ENCODE results near the gene NGFR. TPM values are rescaled to one million over a fixed set of nuclear protein-coding genes. Genes with fewer than 3 reads are reported as not detected.

NGFR gene
- total RNA-seq, 2 donors from 2014 or later: not detected

- H3K27ac Mint-ChIP-seq: peak overlapping the region in 1 of 2 donors; percentile 27
- peaks cover 4 to 6% of the 10 kb centered on the region in 2 donors for H3K36me3 Mint-ChIP-seq
- ATAC-seq (no peak), DNase-seq (ENCODE audit: low spot score in 2 of 2) (no peak)
- H3K9me3 Mint-ChIP-seq: peaks cover 4 to 5% of the 10 kb centered on the region in 2 donors
Measured at GRCh38 chr17:49465331-49465903, 29.7 kb upstream of the NGFR start.

DNA sequence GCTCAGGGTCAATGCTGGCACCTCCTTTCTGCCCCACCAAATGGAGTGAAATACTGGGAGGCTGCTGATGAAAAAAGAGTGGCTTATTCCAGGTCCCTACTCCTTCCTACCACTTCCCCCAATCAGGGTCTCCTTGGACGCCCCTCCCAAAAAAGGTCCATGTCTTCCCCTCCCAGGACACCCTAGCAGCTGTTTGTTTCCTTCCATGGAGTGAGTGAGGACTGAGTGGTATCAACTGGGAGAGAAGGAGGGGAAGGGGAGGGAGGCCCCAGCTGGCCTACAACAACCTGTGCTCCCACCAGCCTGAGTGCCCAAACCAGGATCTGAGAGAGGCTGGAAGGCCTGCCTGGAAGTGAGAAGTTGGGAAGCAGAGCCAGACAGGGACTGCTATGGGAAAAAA is 28.7 kb upstream of the NGFR start:
- Mint-ChIP-seq H3K9me3 (peaks cover 4 to 5% of the 10 kb centered on the region in 2 donors), H3K36me3 (peaks cover 4 to 6% of the 10 kb centered on the region in 2 donors), H3K27ac (no peak overlapping the region)
- ATAC-seq (no peak), DNase-seq (ENCODE audit: low spot score in 2 of 2) (no peak)

- no peak for DNase-seq (ENCODE audit: low spot score in 2 of 2)
- peaks cover 4 to 5% of the 10 kb centered on the region in 2 donors for H3K9me3 Mint-ChIP-seq
- H3K36me3 Mint-ChIP-seq: peaks cover 4 to 6% of the 10 kb centered on the region in 2 donors
- H3K27ac Mint-ChIP-seq: no peak overlapping the region
- no peak for ATAC-seq
Measured at GRCh38 chr17:49467175-49467574, 27.9 kb upstream of the NGFR start.

DNA sequence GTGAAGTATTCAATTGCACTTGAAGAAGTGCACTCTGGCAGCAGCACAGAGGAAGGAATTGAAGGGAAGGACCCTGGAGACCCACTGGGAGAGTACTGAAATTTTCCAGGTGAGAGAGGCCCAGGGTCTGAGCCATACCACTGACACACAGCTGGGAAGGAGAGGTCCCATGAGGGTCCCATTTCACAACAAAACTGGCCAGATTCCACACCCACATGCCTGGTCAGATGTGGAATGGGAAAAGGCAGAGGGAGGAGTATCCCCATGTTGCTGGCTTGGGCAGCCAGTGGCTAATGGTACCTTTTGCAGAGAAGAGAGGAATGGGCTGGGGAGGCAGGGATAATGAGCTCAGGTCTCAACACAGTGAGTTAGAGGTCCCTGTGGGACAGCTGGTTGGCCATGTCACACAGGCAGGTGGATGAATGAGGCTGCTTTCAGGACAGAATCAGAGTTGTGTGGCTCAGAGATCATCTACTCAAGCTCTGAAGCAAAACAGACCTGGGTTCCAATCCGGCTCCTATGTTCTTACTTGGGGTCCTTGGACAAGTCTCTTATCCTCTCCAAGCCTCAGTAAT is 26.2 kb upstream of the NGFR start:
- H3K9me3 Mint-ChIP-seq: peaks cover 4 to 5% of the 10 kb centered on the region in 2 donors
- H3K36me3 Mint-ChIP-seq: peaks cover 0 to 6% of the 10 kb centered on the region in 2 donors

GRCh38 chr17:49469831-49470810 is 25.0 kb upstream of the NGFR start:
- H3K9me3 Mint-ChIP-seq: peaks cover 0 to 4% of the 10 kb centered on the region in 2 donors
- H3K27ac Mint-ChIP-seq: peak overlapping the region in 1 of 2 donors; percentile 25
- H3K36me3 Mint-ChIP-seq: peaks cover 0 to 8% of the 10 kb centered on the region in 2 donors
- DNase-seq (ENCODE audit: low spot score in 2 of 2) (no peak), ATAC-seq (no peak)

More for the DNA sequence above, 26.2 kb upstream of the NGFR start:
- ATAC-seq: no peak
- DNase-seq (ENCODE audit: low spot score in 2 of 2): no peak
- no peak overlapping the region for H3K27ac Mint-ChIP-seq

DNA sequence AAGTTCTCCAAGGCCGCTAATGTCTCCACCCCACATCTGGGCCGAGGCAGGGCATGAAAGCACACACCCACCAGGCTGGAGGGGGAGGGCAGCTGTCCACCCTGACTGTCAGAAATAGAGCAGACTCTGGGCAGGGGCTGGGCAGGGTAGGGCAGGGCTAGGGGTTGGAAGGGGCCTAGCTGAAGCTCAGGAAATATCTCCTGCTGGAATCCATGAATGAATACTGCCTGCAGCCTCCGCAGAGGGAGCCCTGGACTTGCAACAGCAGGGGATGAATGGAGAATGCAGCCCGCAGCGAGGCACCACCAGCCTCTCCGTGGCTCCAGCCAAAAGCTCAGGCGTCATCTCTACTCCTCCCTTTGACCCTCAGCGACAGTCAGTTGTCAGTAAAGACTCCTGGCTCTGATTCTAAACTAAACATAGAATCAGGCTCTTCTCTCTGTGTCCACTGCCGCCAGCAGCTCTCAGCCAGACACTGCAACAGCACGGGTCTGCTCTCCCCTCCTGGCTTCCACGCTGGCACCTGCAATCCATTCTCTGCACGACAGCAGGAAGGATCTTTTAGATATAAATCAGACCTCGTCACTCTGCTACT is 23.9 kb upstream of the NGFR start:
- H3K36me3 Mint-ChIP-seq: peaks cover 6 to 14% of the 10 kb centered on the region in 2 donors
- peaks cover 3 to 11% of the 10 kb centered on the region in 2 donors for H3K9me3 Mint-ChIP-seq
- H3K27ac Mint-ChIP-seq: no peak overlapping the region
- DNase-seq (ENCODE audit: low spot score in 2 of 2): no peak
- no peak for ATAC-seq

GRCh38 chr17:49471769-49472168 is 23.3 kb upstream of the NGFR start:
- no peak overlapping the region for H3K27ac Mint-ChIP-seq
- no peak for ATAC-seq
- H3K9me3 Mint-ChIP-seq: peaks cover 3 to 12% of the 10 kb centered on the region in 2 donors
- peaks cover 6 to 14% of the 10 kb centered on the region in 2 donors for H3K36me3 Mint-ChIP-seq
- no peak for DNase-seq (ENCODE audit: low spot score in 2 of 2)

GRCh38 chr17:49472527-49472926 is 22.6 kb upstream of the NGFR start:
- ATAC-seq (no peak), DNase-seq (ENCODE audit: low spot score in 2 of 2) (no peak)
- peaks cover 3 to 12% of the 10 kb centered on the region in 2 donors for H3K9me3 Mint-ChIP-seq
- peaks cover 6 to 14% of the 10 kb centered on the region in 2 donors for H3K36me3 Mint-ChIP-seq
- H3K27ac Mint-ChIP-seq: no peak overlapping the region

- no peak for DNase-seq (ENCODE audit: low spot score in 2 of 2)
- ATAC-seq: no peak
- Mint-ChIP-seq H3K36me3 (peaks cover 6 to 14% of the 10 kb centered on the region in 2 donors), H3K27ac (no peak overlapping the region), H3K9me3 (peaks cover 3 to 12% of the 10 kb centered on the region in 2 donors)
Measured at GRCh38 chr17:49473900-49474751, 21.0 kb upstream of the NGFR start.

- Mint-ChIP-seq H3K36me3 (peaks cover 6 to 14% of the 10 kb centered on the region in 2 donors), H3K27ac (no peak overlapping the region), H3K9me3 (peaks cover 3 to 12% of the 10 kb centered on the region in 2 donors)
- DNase-seq (ENCODE audit: low spot score in 2 of 2) (no peak), ATAC-seq (no peak)
Measured at GRCh38 chr17:49477709-49478108, 17.4 kb upstream of the NGFR start.

DNA sequence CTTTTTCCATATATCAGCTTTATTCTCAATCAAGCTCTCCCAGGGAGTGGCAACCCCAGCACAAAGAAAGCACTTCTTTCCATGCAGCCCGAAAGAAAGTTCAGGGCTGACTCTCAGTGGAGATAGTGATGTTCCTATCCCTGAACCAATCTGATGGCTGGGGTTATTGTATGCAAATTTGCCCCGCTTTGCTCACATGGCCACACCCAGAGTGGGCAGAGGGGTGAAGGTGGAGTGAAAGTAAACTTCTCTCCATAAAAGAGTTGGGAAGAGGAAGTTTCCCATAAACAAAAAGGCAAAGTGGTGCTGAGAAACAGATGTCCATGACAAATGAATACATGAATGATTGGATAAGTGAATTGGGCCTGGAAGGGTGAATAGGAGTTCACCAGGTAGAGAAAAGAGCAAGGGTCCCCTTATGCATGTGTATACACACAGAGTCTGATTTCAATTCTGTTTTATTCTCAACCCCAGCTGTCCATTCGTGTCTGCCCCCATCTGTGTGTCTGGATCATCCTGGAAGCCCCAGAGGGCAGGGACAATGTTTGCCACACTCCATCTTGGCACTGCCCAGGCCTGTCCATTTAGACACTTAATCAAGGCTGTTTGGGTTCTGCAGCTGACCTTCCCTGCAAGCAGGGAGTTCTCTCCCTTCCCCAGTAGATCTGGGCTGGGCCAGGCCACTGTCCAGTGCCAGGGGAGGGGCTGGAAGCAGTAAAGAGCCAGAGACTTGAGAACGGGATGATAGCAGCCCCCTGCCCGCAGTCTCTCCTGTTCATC is 14.1 kb upstream of the NGFR start:
- Mint-ChIP-seq H3K36me3 (no peaks in the 10 kb centered on the region), H3K9me3 (peaks cover 0 to 3% of the 10 kb centered on the region in 2 donors), H3K27ac (no peak overlapping the region)
- DNase-seq (ENCODE audit: low spot score in 2 of 2) (no peak), ATAC-seq (no peak)

DNA sequence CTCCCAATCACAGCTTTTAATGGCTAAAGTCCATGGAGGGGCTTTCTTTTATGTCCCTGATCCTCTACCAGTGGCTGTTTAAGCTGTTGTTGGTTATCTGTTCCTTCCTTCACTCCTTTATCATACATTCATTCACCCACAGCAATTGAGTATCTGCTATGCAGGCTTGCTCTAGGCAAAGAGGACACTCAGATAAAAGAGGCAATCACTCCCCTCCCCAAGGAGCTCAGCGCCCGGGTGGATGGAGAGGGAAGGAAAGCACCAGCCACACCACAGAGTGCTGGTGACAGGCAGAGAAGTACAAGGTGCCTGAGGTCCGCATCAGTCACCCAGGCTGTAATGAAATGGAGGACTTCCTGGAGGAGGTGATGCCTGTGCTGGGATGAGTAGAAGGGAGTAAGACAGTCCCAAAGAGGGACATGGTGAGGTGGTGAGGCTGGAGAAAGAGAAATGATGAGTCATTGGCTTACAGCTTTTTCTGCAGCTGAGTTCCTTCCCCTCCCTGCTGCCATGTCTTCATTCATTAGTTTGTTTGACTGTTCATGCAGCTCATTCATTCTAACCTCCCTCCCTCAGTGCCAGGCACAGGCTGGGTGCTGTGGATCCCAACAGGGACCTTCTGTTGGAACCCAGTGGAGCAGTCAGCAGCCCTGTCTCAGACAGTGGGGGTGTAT is 12.8 kb upstream of the NGFR start:
- DNase-seq (ENCODE audit: low spot score in 2 of 2): no peak
- no peaks in the 10 kb centered on the region for H3K36me3 Mint-ChIP-seq
- no peaks in the 10 kb centered on the region for H3K9me3 Mint-ChIP-seq
- peak overlapping the region in 1 of 2 donors; percentile 58 for H3K27ac Mint-ChIP-seq
- ATAC-seq: no peak

GRCh38 chr17:49483599-49484509 is 11.2 kb upstream of the NGFR start:
- no peaks in the 10 kb centered on the region for H3K9me3 Mint-ChIP-seq
- no peaks in the 10 kb centered on the region for H3K36me3 Mint-ChIP-seq
- H3K27ac Mint-ChIP-seq: no peak overlapping the region
- DNase-seq (ENCODE audit: low spot score in 2 of 2) (no peak), ATAC-seq (no peak)

DNA sequence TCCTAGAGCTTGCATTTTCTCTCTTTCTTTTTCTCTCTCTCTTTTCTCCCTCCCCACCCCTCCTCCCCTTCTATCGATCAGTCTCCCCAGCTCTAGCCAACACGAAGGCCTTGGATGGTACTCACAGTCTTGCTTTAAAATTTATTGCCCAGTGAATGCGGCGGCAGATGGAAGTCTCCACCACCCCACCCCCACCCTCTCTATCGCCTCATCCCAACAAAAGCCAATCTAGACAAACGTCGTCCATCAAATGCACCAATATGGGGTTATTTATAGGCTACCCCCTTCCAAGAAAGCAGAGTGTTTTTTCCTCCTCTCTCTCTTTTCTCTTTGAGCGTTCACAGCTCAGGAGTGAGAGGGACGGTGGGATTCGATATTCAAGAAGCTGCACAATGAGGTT is 10.5 kb upstream of the NGFR start:
- H3K9me3 Mint-ChIP-seq: no peaks in the 10 kb centered on the region
- no peaks in the 10 kb centered on the region for H3K36me3 Mint-ChIP-seq
- ATAC-seq: no peak
- DNase-seq (ENCODE audit: low spot score in 2 of 2): no peak
- no peak overlapping the region for H3K27ac Mint-ChIP-seq
